Measurements from ENCODE around the gene MX1.

DNA sequence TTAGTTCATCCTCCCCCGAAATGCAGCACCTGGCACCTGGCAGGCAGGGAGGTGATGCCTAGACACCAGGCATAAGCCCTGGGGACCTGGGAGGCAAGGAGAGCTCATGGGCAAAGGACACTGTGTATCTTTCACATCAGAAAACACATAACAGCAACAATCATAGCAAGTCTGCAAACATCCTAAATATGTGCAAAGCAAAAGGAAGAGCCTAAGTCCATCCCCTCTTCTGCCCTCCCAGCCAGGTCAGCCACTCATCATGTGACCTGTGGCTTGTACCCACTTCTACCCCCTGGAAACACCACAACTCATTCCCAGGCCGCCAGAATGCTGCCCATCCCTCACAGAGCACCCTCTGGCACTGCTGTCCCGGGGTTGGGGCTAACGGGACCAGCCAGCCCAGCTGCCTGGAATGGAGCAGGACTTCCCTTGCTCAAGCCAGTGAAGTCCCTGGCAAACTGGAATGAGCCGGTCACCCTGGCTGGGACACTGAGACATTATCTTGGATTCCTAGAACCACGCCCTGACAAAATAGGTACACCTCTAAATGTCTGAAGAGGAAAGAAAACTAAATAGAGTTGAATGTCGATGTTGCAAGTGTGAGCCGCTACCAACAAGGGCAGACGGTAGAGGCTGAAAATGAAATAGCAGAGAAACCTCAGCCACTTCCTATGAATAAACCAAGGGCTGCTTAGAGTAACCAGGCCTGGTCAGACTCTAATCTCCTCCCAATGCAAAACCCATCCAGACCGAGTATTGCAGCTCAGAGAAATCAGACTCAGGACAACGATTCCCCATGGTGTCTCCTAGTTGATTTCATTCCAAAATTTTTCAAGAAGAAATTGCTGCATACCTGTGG, 52.5 kb downstream of the MX1 start:
- no peak for TF ChIP-seq POLR2AphosphoS5 (IDR thresholded peaks at IDR 0.05; ENCODE audit: insufficient read depth, low read depth, low read length)
- TF ChIP-seq CTCF (IDR thresholded peaks at IDR 0.05; ENCODE audit: extremely low read depth in 1 of 2, insufficient read depth in 1 of 2, low read depth in 1 of 2, low read length in 2 of 2): no peak
- no peak for TF ChIP-seq JUN (IDR thresholded peaks at IDR 0.05; ENCODE audit: borderline replicate concordance, insufficient read depth, insufficient read length, low read depth)
- TF ChIP-seq FOS (IDR thresholded peaks at IDR 0.05; ENCODE audit: borderline replicate concordance, insufficient read depth, low read length): no peak
- no peak for TF ChIP-seq EZH2 (IDR thresholded peaks at IDR 0.05; ENCODE audit: borderline replicate concordance, low read depth, low read length, severe bottlenecking)
- TF ChIP-seq POLR2A (IDR thresholded peaks at IDR 0.05; ENCODE audit: low read depth, low read length): no peak
- no peak for TF ChIP-seq MYC (IDR thresholded peaks at IDR 0.05; ENCODE audit: low read depth, low read length)
- no peak for TF ChIP-seq GATA2 (IDR thresholded peaks at IDR 0.05; ENCODE audit: insufficient read depth, insufficient read length, low read depth, low read length)

All from endothelial cell of umbilical vein (primary cell).